GM19035 (cell line): ENCODE results near the gene ITIH4.
"Not testable (repeated sequence)": the region's sequence is repeated elsewhere in the genome, so short reads cannot be mapped to it uniquely, and the experiment has no call there.

Experiments used
- ATAC-seq: cut with Tn5 transposase; IDR thresholded peaks from one replicate; pipeline ENCODE4 v1.9.1; 2021; ENCODE audit not compliant: unreplicated experiment

The ITIH4 gene

GRCh38 chr3:52787246-52787645, 43.2 kb downstream of the ITIH4 start:
- no peak for ATAC-seq

- ATAC-seq: no peak
Observed at GRCh38 chr3:52786330-52787215, 43.9 kb downstream of the ITIH4 start.

- no peak for ATAC-seq
Observed at GRCh38 chr3:52784931-52785590, 45.4 kb downstream of the ITIH4 start.

GRCh38 chr3:52784021-52784621, 46.4 kb downstream of the ITIH4 start:
- ATAC-seq: no peak

GRCh38 chr3:52783211-52783555, 47.3 kb downstream of the ITIH4 start:
- no peak for ATAC-seq

GRCh38 chr3:52782412-52783210, 47.9 kb downstream of the ITIH4 start:
- ATAC-seq: no peak

- ATAC-seq: no peak
Observed at GRCh38 chr3:52781741-52782140, 48.7 kb downstream of the ITIH4 start.

- no peak for ATAC-seq
Observed at GRCh38 chr3:52779837-52780585, 50.5 kb downstream of the ITIH4 start.

GRCh38 chr3:52779011-52779836, 51.2 kb downstream of the ITIH4 start:
- ATAC-seq: peak; percentile 55

- ATAC-seq: no peak
Observed at GRCh38 chr3:52777959-52778805, 52.3 kb downstream of the ITIH4 start.

- no peak for ATAC-seq
Observed at GRCh38 chr3:52777127-52777958, 53.1 kb downstream of the ITIH4 start, which contains the start of gene ITIH1. ITIH1 (plus strand) TSS chr3:52777599; CDS start chr3:52777616, 17 bp downstream.

GRCh38 chr3:52776486-52776885, 54.0 kb downstream of the ITIH4 start:
- not testable (repeated sequence) for ATAC-seq

GRCh38 chr3:52775877-52776276, 54.6 kb downstream of the ITIH4 start:
- no peak for ATAC-seq

GRCh38 chr3:52774901-52775864, 55.3 kb downstream of the ITIH4 start:
- ATAC-seq: no peak

- ATAC-seq: no peak
Observed at GRCh38 chr3:52774066-52774713, 56.3 kb downstream of the ITIH4 start.
